ENCODE data around the gene ENTR1.

The ENTR1 gene

DNA sequence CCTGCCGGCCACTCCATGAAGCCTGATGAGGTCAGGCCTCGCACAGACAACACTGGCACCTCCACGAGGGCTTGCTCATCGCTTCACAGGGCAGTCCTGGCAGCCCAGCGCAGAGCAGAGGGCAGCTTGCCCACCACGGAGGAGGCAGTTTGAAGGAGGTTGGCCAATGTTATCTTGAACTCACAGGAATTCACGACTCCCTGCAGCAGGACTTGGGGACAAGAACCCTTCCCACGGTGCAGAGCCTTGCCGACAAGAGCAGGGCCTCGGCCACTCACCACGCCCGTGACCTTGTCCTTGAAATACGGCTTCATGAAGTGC, 15.4 kb downstream of the ENTR1 start:
- no peak for DNase-seq

DNA sequence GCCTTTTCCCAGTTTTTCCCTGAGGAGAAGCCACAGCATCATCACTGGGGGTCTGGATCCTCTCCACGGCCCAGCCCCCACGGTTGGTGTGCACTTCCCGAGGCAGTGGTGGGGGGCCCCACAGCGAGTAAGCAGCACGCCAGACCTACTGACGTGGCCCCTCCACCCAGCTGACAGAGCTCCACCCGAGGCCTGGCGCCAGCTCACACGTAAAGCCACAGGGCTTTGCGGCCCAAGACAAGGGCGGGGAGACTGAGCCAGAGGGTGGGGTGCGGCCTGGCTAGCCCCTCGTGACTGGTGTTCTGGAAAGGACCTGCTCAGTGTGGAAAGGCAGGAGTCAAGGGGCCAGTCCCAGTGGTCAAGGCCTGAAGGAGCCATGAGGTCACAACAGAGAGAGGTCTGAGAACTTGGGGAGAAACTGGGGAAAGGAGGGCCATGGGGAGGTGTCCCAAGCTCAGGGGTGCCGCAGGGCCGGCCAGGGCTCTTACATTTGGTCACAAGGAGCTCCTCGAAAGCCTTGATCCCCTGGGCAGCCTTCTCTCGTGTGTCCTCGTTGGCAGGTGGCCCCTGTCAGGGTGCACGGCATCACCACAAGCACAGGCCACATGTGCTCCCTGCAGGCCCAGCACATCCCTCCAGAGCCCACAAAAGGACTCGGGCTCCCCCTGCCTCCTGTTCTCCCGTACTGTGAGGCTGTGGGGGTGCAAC, 15.9 kb downstream of the ENTR1 start:
- no peak for DNase-seq

DNA sequence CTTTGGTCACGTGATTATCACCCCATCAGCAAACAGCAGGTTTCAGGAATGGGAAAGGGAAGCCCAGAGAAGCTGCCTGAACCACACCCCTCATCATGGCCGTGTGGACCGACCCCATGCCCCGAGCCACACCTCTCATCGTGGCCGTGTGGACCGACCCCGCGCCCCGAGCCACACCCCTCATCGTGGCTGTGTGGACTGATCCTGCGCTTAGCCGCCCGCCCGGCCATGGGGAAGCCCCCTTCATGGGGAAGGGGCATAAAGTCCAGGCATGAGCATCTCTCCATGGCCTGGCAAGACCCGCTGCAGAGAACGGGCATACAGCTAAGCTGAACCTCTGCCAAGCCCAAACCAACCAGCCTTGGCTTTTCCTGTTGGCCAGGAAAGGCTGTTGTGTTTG, 16.9 kb downstream of the ENTR1 start:
- no peak for DNase-seq

GRCh38 chr9:136392538-136393449, 17.6 kb downstream of the ENTR1 start:
- DNase-seq = no peak

DNA sequence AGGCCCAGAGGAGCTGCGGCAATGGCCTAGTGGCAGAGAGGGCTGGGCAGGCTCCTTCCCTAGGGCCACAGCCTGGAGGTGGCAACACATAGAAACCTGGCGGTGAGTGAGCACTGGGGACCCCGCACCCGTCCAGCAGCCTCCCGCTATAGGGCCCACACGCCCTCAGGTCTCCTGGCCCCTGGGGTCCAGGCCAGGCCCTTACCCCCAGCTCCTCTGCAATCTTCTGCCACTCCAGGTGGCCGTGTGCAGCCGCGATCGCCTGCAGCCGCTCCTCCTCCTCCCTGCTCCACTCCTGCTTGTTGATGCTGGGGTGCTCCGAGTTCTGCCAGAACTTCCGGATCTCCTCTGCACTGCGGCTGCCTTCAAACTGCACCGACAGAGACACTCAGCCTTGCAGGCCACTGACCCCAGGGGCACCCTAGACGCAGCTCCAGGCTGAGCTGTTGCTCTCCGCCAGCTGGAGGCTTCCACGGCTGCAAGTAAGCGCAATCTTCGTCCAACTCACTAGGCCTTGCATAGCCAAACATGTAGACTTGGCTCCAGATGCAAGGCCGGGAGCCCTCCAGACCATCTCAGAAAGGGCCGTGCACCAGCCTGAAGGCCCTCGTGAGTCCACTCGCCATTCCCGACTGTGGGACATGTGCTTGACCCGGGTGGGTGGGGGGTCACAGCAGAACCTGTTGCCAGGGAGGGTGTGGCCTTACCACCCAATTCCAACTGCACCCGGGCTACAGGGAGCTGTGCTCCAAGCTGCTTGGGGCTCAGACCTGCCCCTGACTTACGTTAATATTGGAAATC, 18.5 kb downstream of the ENTR1 start:
- DNase-seq = no peak

- no peak for DNase-seq
These were observed 21.0 kb downstream of the ENTR1 start for GRCh38 chr9:136389396-136389795.

GRCh38 chr9:136387217-136387616, 23.2 kb downstream of the ENTR1 start:
- DNase-seq = no peak

DNA sequence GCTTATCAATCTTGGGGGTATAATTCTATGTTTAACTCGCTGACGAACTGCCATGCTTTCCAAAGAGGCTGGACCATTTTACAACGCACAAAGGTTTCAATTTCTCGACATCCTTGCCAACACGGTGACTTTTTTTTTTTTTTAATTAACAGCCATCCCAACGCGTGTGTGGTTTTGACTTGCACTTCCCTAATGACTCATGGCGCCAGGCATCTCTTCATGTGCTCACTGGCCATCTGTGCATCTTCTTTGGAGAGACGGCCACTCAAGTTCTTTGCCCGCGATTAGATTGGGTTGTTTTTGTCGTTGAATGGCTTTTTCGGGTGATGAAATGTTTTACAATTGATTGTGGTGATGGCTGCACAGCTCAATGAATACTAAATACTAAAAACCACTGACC, 24.4 kb downstream of the ENTR1 start:
- no peak for DNase-seq

DNA sequence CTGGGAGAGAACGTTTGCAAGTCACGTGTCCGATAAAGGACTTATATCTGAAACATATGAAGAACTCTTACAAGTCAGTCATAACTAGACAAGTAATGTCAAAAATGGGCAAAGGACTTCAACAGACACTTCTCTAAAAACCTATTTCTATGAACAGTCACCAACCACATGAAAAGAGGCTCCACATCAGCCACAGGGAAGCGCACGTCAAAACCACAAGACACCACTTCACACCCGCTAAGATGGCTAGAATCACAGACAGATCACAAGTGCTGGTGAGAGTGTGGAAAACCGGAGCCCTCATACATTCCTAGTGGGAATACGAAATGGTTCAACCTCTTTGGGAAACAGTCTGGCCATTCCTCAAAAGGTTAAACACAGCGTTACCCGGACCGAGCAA, 25.4 kb downstream of the ENTR1 start:
- DNase-seq = peak; percentile 37

GRCh38 chr9:136383436-136383835, 27.0 kb downstream of the ENTR1 start:
- no peak for DNase-seq

- DNase-seq = no peak
These were observed 28.4 kb downstream of the ENTR1 start for GRCh38 chr9:136381966-136382513.

- no peak for DNase-seq
These were observed 29.1 kb downstream of the ENTR1 start for GRCh38 chr9:136381311-136381710.

DNA sequence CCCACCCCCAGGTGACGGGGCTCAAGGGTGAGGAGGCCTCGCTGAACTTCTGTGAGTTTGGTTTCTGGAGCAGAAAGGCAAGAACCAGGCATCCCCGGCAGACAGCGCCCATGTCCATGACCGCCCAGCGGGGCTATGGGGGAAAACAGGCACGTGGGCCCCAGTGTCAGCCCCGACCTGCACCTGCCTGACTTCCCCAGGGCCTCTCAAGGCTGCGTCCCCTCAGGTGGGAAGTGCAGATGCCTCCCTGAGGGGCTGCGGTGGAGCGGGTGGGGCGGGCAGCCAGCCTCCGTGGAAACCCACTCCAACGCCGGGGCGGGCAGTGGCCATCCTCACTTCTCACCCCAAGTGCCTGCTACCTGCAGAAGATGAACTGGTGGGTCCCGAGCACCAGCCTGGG, 30.0 kb downstream of the ENTR1 start:
- DNase-seq = no peak

GRCh38 chr9:136379891-136380290, 30.5 kb downstream of the ENTR1 start:
- no peak for DNase-seq

- DNase-seq = no peak
These were observed 31.0 kb downstream of the ENTR1 start for GRCh38 chr9:136379401-136379800.

GRCh38 chr9:136379003-136379287, 31.5 kb downstream of the ENTR1 start:
- DNase-seq = no peak

- DNase-seq = no peak
These were observed 32.0 kb downstream of the ENTR1 start for GRCh38 chr9:136378170-136379002.

DNA sequence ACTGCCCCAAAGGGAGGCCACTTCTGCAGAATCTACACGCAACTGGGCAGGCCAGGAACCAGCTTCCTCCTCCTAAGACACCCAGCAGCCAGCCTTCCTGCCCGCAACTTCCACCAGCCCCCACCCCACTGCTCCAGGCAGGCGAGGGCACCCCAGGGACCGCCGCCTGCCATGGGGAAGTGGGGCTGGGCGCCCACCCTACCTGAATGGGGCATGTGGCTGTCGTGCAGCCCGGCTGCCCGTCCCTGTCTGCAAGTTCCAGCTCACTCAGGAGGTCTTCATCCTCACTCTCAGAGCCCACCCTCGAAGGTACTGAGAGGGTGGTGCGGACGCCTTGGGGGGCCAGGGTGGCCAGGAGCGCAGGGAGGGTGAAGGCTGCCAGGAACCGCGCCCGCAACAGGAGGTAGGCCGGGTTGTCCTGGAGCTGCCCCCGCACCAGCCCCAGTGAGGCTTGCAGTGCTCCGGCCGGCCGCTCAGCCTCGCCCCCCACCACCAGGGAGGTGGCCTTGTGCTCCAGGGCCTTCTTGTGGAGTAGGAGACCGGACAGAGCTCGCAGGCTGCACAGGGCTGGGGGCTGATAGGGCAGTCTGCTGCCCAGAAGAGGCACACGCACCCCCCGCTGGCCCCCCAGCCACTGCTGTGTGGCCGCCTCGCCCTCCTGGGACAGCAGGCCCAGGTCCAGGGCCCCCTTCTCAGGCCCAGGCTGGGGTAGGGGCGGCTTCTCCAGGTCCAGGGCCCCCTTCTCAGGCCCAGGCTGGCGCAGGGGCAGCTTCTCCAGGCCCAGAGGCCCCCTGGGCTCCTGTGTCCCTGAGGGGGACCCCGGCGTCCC, 32.9 kb downstream of the ENTR1 start:
- DNase-seq = no peak

- DNase-seq = no peak
These were observed 34.0 kb downstream of the ENTR1 start for GRCh38 chr9:136376457-136376856.

- no peak for DNase-seq
These were observed 35.3 kb downstream of the ENTR1 start for GRCh38 chr9:136375096-136375495.

DNA sequence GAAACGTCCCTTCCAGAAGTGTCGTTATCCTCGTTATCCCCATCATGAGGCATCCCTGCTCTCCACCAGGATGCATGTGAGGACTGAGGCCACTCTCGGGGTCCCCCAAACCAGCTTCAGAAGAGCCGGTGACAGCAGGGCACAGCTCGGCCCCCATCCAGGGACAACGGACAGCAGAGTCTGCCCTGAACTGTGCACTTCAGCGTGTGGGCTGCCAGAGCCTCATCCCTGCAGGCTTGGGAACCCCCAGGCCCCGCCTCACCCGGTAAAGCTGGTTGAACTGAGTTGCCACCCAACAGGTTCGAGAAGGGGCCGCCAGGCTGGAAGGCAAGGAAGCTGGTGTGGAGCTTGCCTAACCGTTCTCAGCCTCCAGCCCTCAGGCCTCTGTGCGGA, 36.2 kb downstream of the ENTR1 start:
- no peak for DNase-seq
